LNCAP (cell line): ENCODE results near the gene CDKAL1.

Experiments
- CTCF ChIP-seq: fragments of 450-650 bp; IDR thresholded peaks from 2 replicates; pipeline ENCODE4 v1.5.1; 2017; ENCODE audit warnings: mild to moderate bottlenecking

Gene CDKAL1

DNA sequence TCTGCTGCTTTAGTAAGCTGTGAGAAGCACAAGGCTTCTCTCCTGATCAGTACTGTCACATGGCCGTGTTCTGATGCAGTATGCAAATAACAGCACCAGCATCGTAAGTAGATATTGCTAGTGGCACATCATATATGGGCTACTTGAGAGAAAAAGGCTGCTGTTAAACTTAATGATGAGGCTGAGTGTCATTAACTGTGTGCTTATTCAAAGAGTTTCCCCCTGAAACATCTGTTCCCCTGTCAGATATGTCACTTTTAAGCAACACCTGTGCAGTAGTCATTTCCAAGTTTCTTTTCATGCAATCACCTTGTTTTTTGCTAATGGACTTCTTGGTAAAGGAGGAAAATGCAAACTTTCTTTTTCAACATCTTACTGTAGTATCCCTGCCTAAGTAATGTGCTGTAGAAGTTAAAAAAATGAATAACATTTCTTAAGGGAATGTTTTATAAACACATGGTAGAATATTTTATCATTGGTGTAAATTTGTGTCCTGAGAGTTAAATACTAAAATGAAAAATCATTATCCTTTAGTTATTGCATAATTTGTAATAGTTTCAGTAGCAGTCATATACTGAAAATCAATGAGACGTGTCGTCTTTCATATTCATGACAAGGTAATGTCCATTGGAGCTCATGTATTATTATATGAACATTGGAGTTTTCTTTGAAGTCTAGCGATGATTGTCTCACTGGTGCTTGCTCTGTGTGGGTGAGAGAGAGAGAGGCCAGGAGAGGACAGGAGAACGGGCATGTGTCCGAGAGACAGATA is 366.3 kb downstream of the CDKAL1 start:
- TF ChIP-seq CTCF = no peak

DNA sequence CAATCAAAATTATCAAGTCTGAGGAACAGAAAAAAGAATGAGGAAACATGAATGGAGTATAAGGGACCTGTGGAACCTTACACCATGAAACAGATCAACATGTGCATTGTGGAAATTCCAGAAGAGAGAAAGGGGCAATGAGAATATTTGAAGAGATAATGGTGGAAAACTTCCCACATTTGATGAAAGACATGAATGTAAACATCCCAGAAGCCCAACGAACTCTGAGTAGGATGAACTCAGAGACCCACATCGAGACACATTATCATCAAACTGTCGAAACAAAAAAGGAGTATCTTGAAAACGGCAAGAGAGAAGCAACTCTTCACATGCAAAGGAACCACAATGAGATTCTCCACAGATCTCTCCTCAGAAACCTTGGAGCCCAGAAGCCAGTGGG is 371.1 kb downstream of the CDKAL1 start:
- TF ChIP-seq CTCF = no peak

DNA sequence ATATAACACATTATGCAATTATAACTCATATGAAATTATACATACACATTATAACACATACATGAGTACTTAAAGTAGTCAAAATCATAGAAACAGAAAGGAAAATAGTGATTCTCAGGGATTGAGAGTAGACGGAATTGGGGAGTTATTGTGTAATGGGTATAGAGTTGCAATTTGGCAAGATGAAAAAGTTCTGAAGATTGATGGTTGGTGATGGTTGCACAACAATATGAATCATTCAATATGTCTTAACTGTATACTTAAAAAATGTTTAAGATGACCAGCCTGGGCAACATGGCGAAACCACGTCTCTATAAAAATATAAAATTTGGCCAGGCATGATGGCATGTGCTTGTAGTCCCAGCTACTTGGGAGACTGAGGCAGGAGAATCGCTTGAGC is 372.7 kb downstream of the CDKAL1 start:
- no peak for TF ChIP-seq CTCF

- TF ChIP-seq CTCF = no peak
Observed at GRCh38 chr6:20907486-20908071, 373.3 kb downstream of the CDKAL1 start.

- TF ChIP-seq CTCF = no peak
Observed at GRCh38 chr6:20909621-20910020, 375.4 kb downstream of the CDKAL1 start.

DNA sequence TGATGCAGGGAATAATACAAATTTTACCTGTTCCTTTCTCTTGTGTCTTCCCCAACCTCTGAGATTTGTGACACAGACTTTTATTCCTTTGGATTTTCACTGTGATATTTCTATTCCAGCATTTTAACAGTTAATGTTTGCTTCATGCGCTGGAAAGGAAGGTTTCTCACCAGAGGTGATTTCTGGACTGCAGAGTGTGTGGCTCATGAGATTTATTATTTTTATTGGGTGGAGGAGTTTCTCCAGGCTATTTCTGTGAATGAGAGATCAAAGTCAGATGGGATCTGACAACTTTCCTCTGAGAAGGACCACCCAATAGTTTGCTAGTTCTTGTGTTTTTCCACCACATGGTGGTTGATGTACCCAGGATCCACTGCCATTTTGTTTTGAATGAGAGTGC is 377.5 kb downstream of the CDKAL1 start:
- TF ChIP-seq CTCF = no peak

DNA sequence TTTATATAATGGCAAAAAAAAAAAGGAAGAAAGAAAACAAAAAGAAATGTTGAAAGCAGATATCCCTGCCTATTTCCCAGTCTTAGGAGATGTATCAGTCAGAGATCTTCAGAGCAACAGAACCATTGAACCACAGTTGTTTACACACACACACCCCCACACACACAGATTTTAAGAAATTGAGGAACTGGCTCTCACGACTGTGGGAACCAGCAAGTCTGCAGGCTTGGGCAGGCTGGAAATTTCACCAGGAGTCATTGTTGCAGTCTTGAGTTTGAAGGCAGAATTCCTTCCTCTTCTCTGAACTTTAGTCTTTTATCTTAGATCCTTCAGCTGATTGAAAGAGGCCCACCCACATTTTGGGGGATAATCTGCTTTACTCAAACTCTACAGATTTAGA is 380.9 kb downstream of the CDKAL1 start:
- TF ChIP-seq CTCF = no peak
